ENCODE measurements around the gene ARHGAP18.

The ARHGAP18 gene

DNA sequence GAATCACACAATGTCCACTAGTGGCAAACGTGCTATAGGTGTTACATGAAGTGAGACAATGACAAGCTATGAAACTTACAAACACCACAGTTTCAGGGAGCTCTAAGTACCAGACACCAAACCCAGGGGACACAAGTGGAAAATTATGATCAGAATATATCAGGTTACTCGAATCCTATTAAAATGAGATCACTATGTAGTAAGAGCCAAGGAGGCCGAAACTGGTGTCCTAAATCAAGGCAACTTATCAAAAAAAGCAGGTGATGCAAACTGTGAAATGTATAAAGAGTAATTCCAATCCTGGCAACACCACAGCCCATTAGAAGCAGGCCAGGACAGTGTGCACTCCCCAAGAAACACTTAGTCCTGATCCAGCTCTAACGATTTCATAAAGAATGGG lies 100.3 kb downstream of the ARHGAP18 start:
- TF ChIP-seq, protein P1, sequence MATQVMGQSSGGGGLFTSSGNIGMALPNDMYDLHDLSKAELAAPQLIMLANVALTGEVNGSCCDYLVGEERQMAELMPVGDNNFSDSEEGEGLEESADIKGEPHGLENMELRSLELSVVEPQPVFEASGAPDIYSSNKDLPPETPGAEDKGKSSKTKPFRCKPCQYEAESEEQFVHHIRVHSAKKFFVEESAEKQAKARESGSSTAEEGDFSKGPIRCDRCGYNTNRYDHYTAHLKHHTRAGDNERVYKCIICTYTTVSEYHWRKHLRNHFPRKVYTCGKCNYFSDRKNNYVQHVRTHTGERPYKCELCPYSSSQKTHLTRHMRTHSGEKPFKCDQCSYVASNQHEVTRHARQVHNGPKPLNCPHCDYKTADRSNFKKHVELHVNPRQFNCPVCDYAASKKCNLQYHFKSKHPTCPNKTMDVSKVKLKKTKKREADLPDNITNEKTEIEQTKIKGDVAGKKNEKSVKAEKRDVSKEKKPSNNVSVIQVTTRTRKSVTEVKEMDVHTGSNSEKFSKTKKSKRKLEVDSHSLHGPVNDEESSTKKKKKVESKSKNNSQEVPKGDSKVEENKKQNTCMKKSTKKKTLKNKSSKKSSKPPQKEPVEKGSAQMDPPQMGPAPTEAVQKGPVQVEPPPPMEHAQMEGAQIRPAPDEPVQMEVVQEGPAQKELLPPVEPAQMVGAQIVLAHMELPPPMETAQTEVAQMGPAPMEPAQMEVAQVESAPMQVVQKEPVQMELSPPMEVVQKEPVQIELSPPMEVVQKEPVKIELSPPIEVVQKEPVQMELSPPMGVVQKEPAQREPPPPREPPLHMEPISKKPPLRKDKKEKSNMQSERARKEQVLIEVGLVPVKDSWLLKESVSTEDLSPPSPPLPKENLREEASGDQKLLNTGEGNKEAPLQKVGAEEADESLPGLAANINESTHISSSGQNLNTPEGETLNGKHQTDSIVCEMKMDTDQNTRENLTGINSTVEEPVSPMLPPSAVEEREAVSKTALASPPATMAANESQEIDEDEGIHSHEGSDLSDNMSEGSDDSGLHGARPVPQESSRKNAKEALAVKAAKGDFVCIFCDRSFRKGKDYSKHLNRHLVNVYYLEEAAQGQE (IDR thresholded peaks at IDR 0.05; ENCODE audit: low read depth): no peak
- TF ChIP-seq TAF1 (IDR thresholded peaks at IDR 0.05; ENCODE audit: low read depth) (no peak), USF1 (IDR thresholded peaks at IDR 0.05) (no peak), EP300 (IDR thresholded peaks at IDR 0.05; ENCODE audit: borderline replicate concordance) (no peak), CEBPB (IDR thresholded peaks at IDR 0.05) (no peak), EGR1 (IDR thresholded peaks at IDR 0.05) (no peak), TCF12 (IDR thresholded peaks at IDR 0.05; ENCODE audit: low read depth) (no peak), NFIC (IDR thresholded peaks at IDR 0.05) (no peak), ZBTB7A (IDR thresholded peaks at IDR 0.05; ENCODE audit: low read depth) (no peak), RAD21 (IDR thresholded peaks at IDR 0.05; ENCODE audit: low read depth) (no peak), YY1 (IDR thresholded peaks at IDR 0.05; ENCODE audit: low read depth) (no peak), CREB1 (IDR thresholded peaks at IDR 0.05; ENCODE audit: low read depth) (no peak), TEAD4 (IDR thresholded peaks at IDR 0.05) (no peak)
- TF ChIP-seq, protein P2, sequence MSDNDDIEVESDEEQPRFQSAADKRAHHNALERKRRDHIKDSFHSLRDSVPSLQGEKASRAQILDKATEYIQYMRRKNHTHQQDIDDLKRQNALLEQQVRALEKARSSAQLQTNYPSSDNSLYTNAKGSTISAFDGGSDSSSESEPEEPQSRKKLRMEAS (IDR thresholded peaks at IDR 0.05): no peak

DNA sequence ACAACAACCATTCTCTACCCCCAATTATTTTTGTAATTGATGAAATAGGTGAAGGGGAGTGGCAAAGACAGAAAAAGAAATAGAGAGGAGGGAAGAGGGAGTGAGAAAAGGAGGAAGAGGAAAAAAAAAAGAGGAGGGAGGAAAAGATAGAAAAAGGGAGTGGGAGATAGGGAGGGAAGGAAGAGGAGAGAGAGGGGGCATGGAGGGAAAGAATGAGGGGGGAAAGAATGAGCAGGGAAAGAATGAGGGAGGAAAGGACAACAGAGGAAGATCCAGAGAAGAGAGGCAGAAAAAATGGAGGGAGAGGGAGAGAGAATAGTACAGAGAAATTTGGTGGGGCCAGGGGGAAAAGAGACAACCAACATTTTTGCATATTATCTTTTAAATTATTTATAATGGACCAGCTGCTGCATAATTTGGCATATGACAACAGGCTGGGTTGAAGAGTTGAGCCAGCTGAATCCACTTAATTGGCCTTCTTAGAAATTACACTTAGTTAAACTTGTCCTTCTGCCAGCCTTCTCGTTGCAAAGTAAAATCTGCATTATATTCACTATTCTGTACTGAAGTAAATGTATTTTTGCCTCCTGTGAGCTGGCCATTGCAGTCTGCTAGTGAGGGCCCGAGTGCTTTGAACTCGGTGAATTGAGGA lies 101.0 kb downstream of the ARHGAP18 start:
- no peak for TF ChIP-seq EP300 (IDR thresholded peaks at IDR 0.05; ENCODE audit: borderline replicate concordance)
- TF ChIP-seq RAD21 (IDR thresholded peaks at IDR 0.05; ENCODE audit: low read depth): no peak
- no peak for TF ChIP-seq ZBTB7A (IDR thresholded peaks at IDR 0.05; ENCODE audit: low read depth)
- no peak for TF ChIP-seq CREB1 (IDR thresholded peaks at IDR 0.05; ENCODE audit: low read depth)
- no peak for TF ChIP-seq NFIC (IDR thresholded peaks at IDR 0.05)
- TF ChIP-seq, protein P1 (IDR thresholded peaks at IDR 0.05; ENCODE audit: low read depth): no peak
- no peak for TF ChIP-seq TCF12 (IDR thresholded peaks at IDR 0.05; ENCODE audit: low read depth)
- no peak for TF ChIP-seq CEBPB (IDR thresholded peaks at IDR 0.05)
- TF ChIP-seq TAF1 (IDR thresholded peaks at IDR 0.05; ENCODE audit: low read depth): no peak
- TF ChIP-seq EGR1 (IDR thresholded peaks at IDR 0.05): no peak
- TF ChIP-seq TEAD4 (IDR thresholded peaks at IDR 0.05): no peak
- TF ChIP-seq, protein P2 (IDR thresholded peaks at IDR 0.05): no peak
- TF ChIP-seq YY1 (IDR thresholded peaks at IDR 0.05; ENCODE audit: low read depth): no peak
- TF ChIP-seq FOXM1 (IDR thresholded peaks at IDR 0.05; ENCODE audit: borderline replicate concordance, low read depth): no peak

GRCh38 chr6:129607581-129608186 lies 102.3 kb downstream of the ARHGAP18 start:
- TF ChIP-seq EGR1 (IDR thresholded peaks at IDR 0.05): no peak
- TF ChIP-seq YY1 (IDR thresholded peaks at IDR 0.05; ENCODE audit: low read depth): no peak
- no peak for TF ChIP-seq NFIC (IDR thresholded peaks at IDR 0.05)
- TF ChIP-seq FOXM1 (IDR thresholded peaks at IDR 0.05; ENCODE audit: borderline replicate concordance, low read depth): no peak
- TF ChIP-seq, protein P2 (IDR thresholded peaks at IDR 0.05): no peak
- no peak for TF ChIP-seq USF1 (IDR thresholded peaks at IDR 0.05)
- no peak for TF ChIP-seq TCF12 (IDR thresholded peaks at IDR 0.05; ENCODE audit: low read depth)
- no peak for TF ChIP-seq RAD21 (IDR thresholded peaks at IDR 0.05; ENCODE audit: low read depth)
- no peak for TF ChIP-seq TEAD4 (IDR thresholded peaks at IDR 0.05)
- no peak for TF ChIP-seq EP300 (IDR thresholded peaks at IDR 0.05; ENCODE audit: borderline replicate concordance)
- no peak for TF ChIP-seq TAF1 (IDR thresholded peaks at IDR 0.05; ENCODE audit: low read depth)
- no peak for TF ChIP-seq CREB1 (IDR thresholded peaks at IDR 0.05; ENCODE audit: low read depth)

DNA sequence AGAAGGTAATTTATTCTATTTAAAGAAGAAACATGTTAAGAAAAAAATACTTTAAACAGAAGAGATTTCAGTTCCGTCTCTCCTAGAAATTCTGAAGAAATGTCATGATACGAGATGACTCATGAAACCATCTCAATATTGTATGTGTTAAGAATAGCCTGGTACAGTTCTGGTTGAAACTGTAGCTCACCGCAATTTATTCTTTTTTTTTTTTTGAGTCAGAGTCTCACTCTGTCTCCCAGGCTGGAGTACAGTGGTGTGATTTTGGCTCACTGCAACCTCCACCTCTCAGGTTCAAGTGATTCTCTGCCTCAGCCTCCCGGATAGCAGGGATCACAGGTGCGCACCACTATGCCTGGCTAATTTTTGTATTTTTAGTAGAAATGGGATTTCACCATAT lies 103.3 kb downstream of the ARHGAP18 start:
- no peak for TF ChIP-seq RAD21 (IDR thresholded peaks at IDR 0.05; ENCODE audit: low read depth)
- TF ChIP-seq TEAD4 (IDR thresholded peaks at IDR 0.05): no peak
- TF ChIP-seq NFIC (IDR thresholded peaks at IDR 0.05): no peak
- no peak for TF ChIP-seq ZBTB7A (IDR thresholded peaks at IDR 0.05; ENCODE audit: low read depth)
- no peak for TF ChIP-seq YY1 (IDR thresholded peaks at IDR 0.05; ENCODE audit: low read depth)

DNA sequence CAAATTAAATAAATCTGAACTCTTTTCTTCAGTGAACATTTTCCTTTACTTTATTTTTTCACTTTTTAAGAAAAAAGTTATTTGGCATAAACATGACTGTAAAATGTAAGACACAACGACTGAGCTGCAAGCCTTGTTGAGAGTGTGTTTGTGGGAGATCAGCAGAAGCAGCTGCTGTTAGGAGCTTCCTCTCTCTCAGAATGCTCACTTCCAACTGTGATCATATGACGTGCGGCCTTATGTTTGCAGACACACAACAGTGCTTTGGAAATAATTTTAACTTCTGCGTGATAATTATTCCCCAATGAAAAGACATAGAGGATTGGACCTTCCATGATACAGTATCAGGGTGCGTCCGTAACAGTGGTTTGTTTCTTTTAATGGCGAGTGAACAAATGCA lies 104.0 kb downstream of the ARHGAP18 start:
- TF ChIP-seq CREB1 (IDR thresholded peaks at IDR 0.05; ENCODE audit: low read depth) (no peak), EP300 (IDR thresholded peaks at IDR 0.05; ENCODE audit: borderline replicate concordance) (no peak), EGR1 (IDR thresholded peaks at IDR 0.05) (no peak), ZBTB7A (IDR thresholded peaks at IDR 0.05; ENCODE audit: low read depth) (no peak), CEBPB (IDR thresholded peaks at IDR 0.05) (no peak), TEAD4 (IDR thresholded peaks at IDR 0.05) (no peak), USF1 (IDR thresholded peaks at IDR 0.05) (no peak), TAF1 (IDR thresholded peaks at IDR 0.05; ENCODE audit: low read depth) (no peak), YY1 (IDR thresholded peaks at IDR 0.05; ENCODE audit: low read depth) (no peak), RAD21 (IDR thresholded peaks at IDR 0.05; ENCODE audit: low read depth) (no peak), FOXM1 (IDR thresholded peaks at IDR 0.05; ENCODE audit: borderline replicate concordance, low read depth) (no peak)
- TF ChIP-seq, protein P2 (IDR thresholded peaks at IDR 0.05): no peak
